Astrocyte (in vitro differentiated cells and primary cell): Measurements from ENCODE around the gene STRN4. TPM values are rescaled to one million over a fixed set of nuclear protein-coding genes. Genes with fewer than 3 reads are reported as not detected.

Experiments
- DNase-seq: peaks from one replicate; pipeline ENCODE4 v3.0.0-alpha.2; 2010; ENCODE audit warnings: low read depth
- FAIRE-seq: peaks from 2 replicates; lab custom pipeline; 2011; peaks lifted over from hg19 to GRCh38; lab: Jason Lieb, UNC
- H2AFZ ChIP-seq: 2 replicates; pipeline ENCODE4 v1.6.0; 2012; ENCODE audit warnings: low read depth, low read length, inconsistent platforms
- H3K27ac ChIP-seq: 2 replicates; pipeline ENCODE4 v1.5.1; 2011; ENCODE audit warnings: low read depth, low read length, inconsistent platforms
- H3K27me3 ChIP-seq: 2 replicates; pipeline ENCODE4 v1.6.0; 2011; ENCODE audit warnings: low read length, inconsistent platforms; ENCODE audit not compliant: insufficient read depth
- H3K36me3 ChIP-seq: 2 replicates; pipeline ENCODE4 v1.5.1; 2011; ENCODE audit warnings: low read length, inconsistent platforms; ENCODE audit not compliant: insufficient read depth
- H3K4me1 ChIP-seq: 2 replicates; pipeline ENCODE4 v1.5.1; 2011; ENCODE audit warnings: low read length, inconsistent platforms; ENCODE audit not compliant: insufficient read depth
- H3K4me2 ChIP-seq: 2 replicates; pipeline ENCODE4 v1.6.0; 2012; ENCODE audit warnings: low read length, inconsistent platforms
- H3K4me3 ChIP-seq: 2 replicates; pipeline ENCODE4 v1.5.1; 2011; ENCODE audit warnings: low read depth, mild to moderate bottlenecking, low read length, inconsistent platforms; ENCODE audit not compliant: insufficient read depth
- H3K79me2 ChIP-seq: 2 replicates; pipeline ENCODE4 v1.6.0; 2012; ENCODE audit warnings: mild to moderate bottlenecking, low read length, inconsistent platforms; ENCODE audit not compliant: insufficient read depth
- H3K9ac ChIP-seq: 2 replicates; pipeline ENCODE4 v1.6.0; 2012; ENCODE audit warnings: mild to moderate bottlenecking, low read length, inconsistent platforms
- H3K9me3 ChIP-seq: 2 replicates; pipeline ENCODE4 v1.5.1; 2012; ENCODE audit warnings: low read depth, mild to moderate bottlenecking, low read length, inconsistent platforms; ENCODE audit not compliant: insufficient read depth
- H4K20me1 ChIP-seq: 2 replicates; pipeline ENCODE4 v1.6.0; 2012; ENCODE audit warnings: low read length, inconsistent platforms; ENCODE audit not compliant: insufficient read depth
- H3K27ac Mint-ChIP-seq: one replicate; pipeline ENCODE4 v1.8.0; 2021; ENCODE audit warnings: mild to moderate bottlenecking, mixed read lengths; ENCODE audit not compliant: unreplicated experiment
- H3K27me3 Mint-ChIP-seq: one replicate; pipeline ENCODE4 v1.8.0; 2021; ENCODE audit warnings: low read depth, mixed read lengths; ENCODE audit not compliant: unreplicated experiment
- H3K36me3 Mint-ChIP-seq: one replicate; pipeline ENCODE4 v1.8.0; 2021; ENCODE audit warnings: low read depth, mixed read lengths; ENCODE audit not compliant: unreplicated experiment
- H3K4me1 Mint-ChIP-seq: one replicate; pipeline ENCODE4 v1.8.0; 2021; ENCODE audit warnings: low read depth, mixed read lengths; ENCODE audit not compliant: unreplicated experiment
- H3K4me3 Mint-ChIP-seq: one replicate; pipeline ENCODE4 v1.8.0; 2021; ENCODE audit warnings: mild to moderate bottlenecking, moderate library complexity, mixed read lengths; ENCODE audit not compliant: unreplicated experiment
- H3K9me3 Mint-ChIP-seq: one replicate; pipeline ENCODE4 v1.8.0; 2021; ENCODE audit warnings: mild to moderate bottlenecking, mixed read lengths; ENCODE audit not compliant: unreplicated experiment
- CTCF ChIP-seq: IDR thresholded peaks from 2 replicates; pipeline ENCODE4 v1.5.1; 2011; ENCODE audit warnings: low read depth, mild to moderate bottlenecking, inconsistent platforms, low read length, moderate library complexity; ENCODE audit not compliant: insufficient read depth
- EZH2 ChIP-seq: IDR thresholded peaks from 2 replicates; pipeline ENCODE4 v1.6.1; 2012; ENCODE audit warnings: mild to moderate bottlenecking, low read length, inconsistent platforms; ENCODE audit not compliant: insufficient read depth
- total RNA-seq: library from RNA; stranded (reverse); gene quantifications from 2 replicates; pipeline ENCODE4 v1.2.1, GENCODE V29; 2021

Gene STRN4
- total RNA-seq, 1 donor from 2014 or later = 80.8 TPM

GRCh38 chr19:46692918-46693722 lies 53.1 kb downstream of the STRN4 start:
- Histone ChIP-seq H3K4me3 (no peak overlapping the region), H4K20me1 (peaks cover 25% of the 10 kb centered on the region), H3K9ac (no peak overlapping the region), H3K9me3 (no peaks in the 10 kb centered on the region), H3K79me2 (no peaks in the 10 kb centered on the region), H3K4me1 (peaks cover 6% of the 10 kb centered on the region), H3K27me3 (no peaks in the 10 kb centered on the region), H3K27ac (no peak overlapping the region), H2AFZ (no peak overlapping the region), H3K4me2 (no peak overlapping the region), H3K36me3 (peaks cover 38% of the 10 kb centered on the region)
- FAIRE-seq = no peak
- TF ChIP-seq EZH2 = no peak
- H3K27ac Mint-ChIP-seq = no peak overlapping the region
- H3K36me3 Mint-ChIP-seq = peaks cover 46% of the 10 kb centered on the region
- no peaks in the 10 kb centered on the region for H3K4me1 Mint-ChIP-seq
- H3K9me3 Mint-ChIP-seq = no peaks in the 10 kb centered on the region
- H3K27me3 Mint-ChIP-seq = no peaks in the 10 kb centered on the region
- peak overlapping the region; percentile 34 for H3K4me3 Mint-ChIP-seq
- DNase-seq = no peak

- no peak overlapping the region for H2AFZ ChIP-seq
- peaks cover 47% of the 10 kb centered on the region for H3K36me3 Mint-ChIP-seq
- no peak overlapping the region for H3K27ac Mint-ChIP-seq
- no peaks in the 10 kb centered on the region for H3K4me1 ChIP-seq
- H3K9ac ChIP-seq = no peak overlapping the region
- FAIRE-seq (no peak), DNase-seq (no peak)
- no peak overlapping the region for H3K4me3 Mint-ChIP-seq
- peaks cover 23% of the 10 kb centered on the region for H4K20me1 ChIP-seq
- no peaks in the 10 kb centered on the region for H3K4me1 Mint-ChIP-seq
- H3K27me3 ChIP-seq = no peaks in the 10 kb centered on the region
- TF ChIP-seq CTCF = no peak
- no peak for TF ChIP-seq EZH2
- no peak overlapping the region for H3K27ac ChIP-seq
- H3K79me2 ChIP-seq = no peaks in the 10 kb centered on the region
- no peak overlapping the region for H3K4me2 ChIP-seq
- no peak overlapping the region for H3K4me3 ChIP-seq
- H3K9me3 ChIP-seq = no peaks in the 10 kb centered on the region
- peaks cover 44% of the 10 kb centered on the region for H3K36me3 ChIP-seq
- no peaks in the 10 kb centered on the region for H3K27me3 Mint-ChIP-seq
- H3K9me3 Mint-ChIP-seq = no peaks in the 10 kb centered on the region
Observed at GRCh38 chr19:46691948-46692347, 54.3 kb downstream of the STRN4 start.

GRCh38 chr19:46691104-46691503 lies 55.1 kb downstream of the STRN4 start:
- H3K9me3 ChIP-seq = no peaks in the 10 kb centered on the region
- peaks cover 44% of the 10 kb centered on the region for H3K36me3 ChIP-seq
- TF ChIP-seq EZH2 (no peak), CTCF (no peak)
- no peak overlapping the region for H3K4me2 ChIP-seq
- H3K4me3 Mint-ChIP-seq = no peak overlapping the region
- H3K27ac Mint-ChIP-seq = no peak overlapping the region
- no peak overlapping the region for H3K27ac ChIP-seq
- FAIRE-seq (no peak), DNase-seq (no peak)
- H4K20me1 ChIP-seq = peaks cover 21% of the 10 kb centered on the region
- no peaks in the 10 kb centered on the region for H3K79me2 ChIP-seq
- no peaks in the 10 kb centered on the region for H3K27me3 ChIP-seq
- no peaks in the 10 kb centered on the region for H3K4me1 ChIP-seq
- no peak overlapping the region for H2AFZ ChIP-seq
- peaks cover 44% of the 10 kb centered on the region for H3K36me3 Mint-ChIP-seq
- no peaks in the 10 kb centered on the region for H3K9me3 Mint-ChIP-seq
- H3K4me1 Mint-ChIP-seq = no peaks in the 10 kb centered on the region
- no peak overlapping the region for H3K4me3 ChIP-seq
- H3K27me3 Mint-ChIP-seq = no peaks in the 10 kb centered on the region
- H3K9ac ChIP-seq = no peak overlapping the region
